PFSK-1 (cell line): Measurements from ENCODE around the gene STON2.

Experiments used
- FOXP2 ChIP-seq: optimal IDR thresholded peaks from 2 replicates; pipeline ENCODE3; 2011; ENCODE audit warnings: borderline replicate concordance, control low read depth, inconsistent platforms; ENCODE audit not compliant: insufficient read depth; ENCODE audit errors: extremely low read length, extremely low read depth
- POLR2AphosphoS5 ChIP-seq: IDR thresholded peaks from 2 replicates; pipeline ENCODE4 v1.6.1; 2012; ENCODE audit warnings: low read depth, mild to moderate bottlenecking, control low read depth, low read length, moderate library complexity
- SIN3A ChIP-seq: IDR thresholded peaks from 2 replicates; pipeline ENCODE4 v1.6.1; 2012; ENCODE audit warnings: mild to moderate bottlenecking, low read length, moderate library complexity, borderline replicate concordance; ENCODE audit not compliant: insufficient read depth
- TAF1 ChIP-seq: IDR thresholded peaks from 2 replicates; pipeline ENCODE4 v1.6.1; 2012; ENCODE audit warnings: low read length, control low read depth, borderline replicate concordance; ENCODE audit not compliant: insufficient read depth
- TF ChIP-seq, protein P1 (sequence below), 2 experiments: IDR thresholded peaks; 2 replicates each; pipeline versions ENCODE4 v1.6.1 to v1.8.0; 2011 to 2012; ENCODE audit warnings: low read depth in 2 of 2, low read length in 2 of 2, control low read depth in 1 of 2, inconsistent platforms in 1 of 2, mild to moderate bottlenecking in 1 of 2, moderate library complexity in 1 of 2; ENCODE audit not compliant: insufficient read depth in 1 of 2

STON2 gene

GRCh38 chr14:81416981-81417380 is 16.9 kb upstream of the STON2 start:
- TF ChIP-seq FOXP2 (no peak), TAF1 (no peak), POLR2AphosphoS5 (no peak), SIN3A (no peak)
- TF ChIP-seq, protein P1, sequence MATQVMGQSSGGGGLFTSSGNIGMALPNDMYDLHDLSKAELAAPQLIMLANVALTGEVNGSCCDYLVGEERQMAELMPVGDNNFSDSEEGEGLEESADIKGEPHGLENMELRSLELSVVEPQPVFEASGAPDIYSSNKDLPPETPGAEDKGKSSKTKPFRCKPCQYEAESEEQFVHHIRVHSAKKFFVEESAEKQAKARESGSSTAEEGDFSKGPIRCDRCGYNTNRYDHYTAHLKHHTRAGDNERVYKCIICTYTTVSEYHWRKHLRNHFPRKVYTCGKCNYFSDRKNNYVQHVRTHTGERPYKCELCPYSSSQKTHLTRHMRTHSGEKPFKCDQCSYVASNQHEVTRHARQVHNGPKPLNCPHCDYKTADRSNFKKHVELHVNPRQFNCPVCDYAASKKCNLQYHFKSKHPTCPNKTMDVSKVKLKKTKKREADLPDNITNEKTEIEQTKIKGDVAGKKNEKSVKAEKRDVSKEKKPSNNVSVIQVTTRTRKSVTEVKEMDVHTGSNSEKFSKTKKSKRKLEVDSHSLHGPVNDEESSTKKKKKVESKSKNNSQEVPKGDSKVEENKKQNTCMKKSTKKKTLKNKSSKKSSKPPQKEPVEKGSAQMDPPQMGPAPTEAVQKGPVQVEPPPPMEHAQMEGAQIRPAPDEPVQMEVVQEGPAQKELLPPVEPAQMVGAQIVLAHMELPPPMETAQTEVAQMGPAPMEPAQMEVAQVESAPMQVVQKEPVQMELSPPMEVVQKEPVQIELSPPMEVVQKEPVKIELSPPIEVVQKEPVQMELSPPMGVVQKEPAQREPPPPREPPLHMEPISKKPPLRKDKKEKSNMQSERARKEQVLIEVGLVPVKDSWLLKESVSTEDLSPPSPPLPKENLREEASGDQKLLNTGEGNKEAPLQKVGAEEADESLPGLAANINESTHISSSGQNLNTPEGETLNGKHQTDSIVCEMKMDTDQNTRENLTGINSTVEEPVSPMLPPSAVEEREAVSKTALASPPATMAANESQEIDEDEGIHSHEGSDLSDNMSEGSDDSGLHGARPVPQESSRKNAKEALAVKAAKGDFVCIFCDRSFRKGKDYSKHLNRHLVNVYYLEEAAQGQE (IDR thresholded peaks at IDR 0.05; ENCODE audit: insufficient read depth in 1 of 2, low read depth in 2 of 2, low read length in 2 of 2): no peak

DNA sequence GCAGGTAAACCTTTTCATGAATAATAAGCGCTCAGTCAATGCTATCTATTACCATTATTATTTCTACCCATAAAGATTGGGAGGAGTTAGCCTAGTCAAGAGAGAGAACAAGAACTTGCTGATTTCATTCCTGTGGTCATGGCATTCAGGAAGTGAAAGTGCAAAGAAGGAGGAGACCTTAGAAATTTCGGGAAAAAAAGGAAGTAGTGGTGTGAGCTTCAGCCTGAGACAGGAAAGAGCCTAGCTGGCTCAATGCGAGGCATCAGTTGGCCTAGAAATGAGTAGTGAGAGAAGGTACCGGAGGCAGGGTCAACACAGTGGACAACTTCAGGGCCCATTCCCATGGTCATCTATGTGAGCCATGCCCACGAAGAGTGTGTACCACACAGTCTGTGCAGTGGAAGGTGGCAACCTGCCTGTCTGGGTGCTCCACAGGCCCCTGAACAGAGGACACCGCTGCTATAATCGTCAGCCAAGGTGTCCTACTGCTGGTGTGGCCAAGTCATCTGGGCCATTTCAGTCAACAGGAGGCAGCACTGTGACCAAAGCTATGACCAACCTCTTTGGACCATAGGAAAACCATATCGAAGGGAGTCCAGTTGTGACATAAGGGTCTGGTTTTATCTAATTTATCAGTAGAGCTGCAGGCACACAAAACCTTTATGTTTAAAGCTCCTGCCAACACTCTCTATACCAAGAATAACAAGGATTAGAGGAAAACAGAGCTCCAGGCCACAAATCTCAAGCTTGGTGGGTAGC is 16.2 kb upstream of the STON2 start:
- TF ChIP-seq SIN3A: no peak
- TF ChIP-seq FOXP2: no peak
- no peak for TF ChIP-seq POLR2AphosphoS5
- TF ChIP-seq, protein P1 (IDR thresholded peaks at IDR 0.05; ENCODE audit: insufficient read depth in 1 of 2, low read depth in 2 of 2, low read length in 2 of 2): no peak
- TF ChIP-seq TAF1: no peak

GRCh38 chr14:81415781-81416180 is 15.7 kb upstream of the STON2 start:
- TF ChIP-seq TAF1: no peak
- TF ChIP-seq FOXP2: no peak
- TF ChIP-seq, protein P1 (IDR thresholded peaks at IDR 0.05; ENCODE audit: insufficient read depth in 1 of 2, low read depth in 2 of 2, low read length in 2 of 2): no peak
- TF ChIP-seq POLR2AphosphoS5: no peak
- TF ChIP-seq SIN3A: no peak

DNA sequence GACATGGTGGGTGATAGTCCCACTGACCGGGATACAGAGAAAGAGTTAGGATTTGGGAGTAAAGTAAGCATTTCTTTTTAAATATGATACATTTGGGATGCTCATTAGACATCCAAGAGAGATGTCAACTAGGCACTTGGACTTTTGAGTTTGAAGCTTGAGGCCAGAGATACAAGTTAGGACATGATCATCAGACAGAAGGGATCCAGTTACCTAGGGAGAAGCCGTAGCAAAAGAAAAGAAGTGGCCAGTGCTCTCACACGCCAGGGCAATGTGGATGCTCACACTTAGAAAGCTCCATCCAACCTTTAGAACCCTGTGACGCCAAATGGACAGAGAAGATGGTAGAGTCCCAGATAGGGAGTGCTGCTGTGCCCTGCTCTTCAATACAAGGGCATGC is 14.0 kb upstream of the STON2 start:
- no peak for TF ChIP-seq SIN3A
- TF ChIP-seq, protein P1 (IDR thresholded peaks at IDR 0.05; ENCODE audit: insufficient read depth in 1 of 2, low read depth in 2 of 2, low read length in 2 of 2): no peak
- no peak for TF ChIP-seq FOXP2
- TF ChIP-seq POLR2AphosphoS5: no peak
- TF ChIP-seq TAF1: no peak
